ENCODE data around the gene VMAC. TPM values are rescaled to one million over a fixed set of nuclear protein-coding genes. Genes with fewer than 3 reads are reported as not detected.

Gene VMAC
- total RNA-seq, 1 donor from 2014 or later: 3.9 TPM

DNA sequence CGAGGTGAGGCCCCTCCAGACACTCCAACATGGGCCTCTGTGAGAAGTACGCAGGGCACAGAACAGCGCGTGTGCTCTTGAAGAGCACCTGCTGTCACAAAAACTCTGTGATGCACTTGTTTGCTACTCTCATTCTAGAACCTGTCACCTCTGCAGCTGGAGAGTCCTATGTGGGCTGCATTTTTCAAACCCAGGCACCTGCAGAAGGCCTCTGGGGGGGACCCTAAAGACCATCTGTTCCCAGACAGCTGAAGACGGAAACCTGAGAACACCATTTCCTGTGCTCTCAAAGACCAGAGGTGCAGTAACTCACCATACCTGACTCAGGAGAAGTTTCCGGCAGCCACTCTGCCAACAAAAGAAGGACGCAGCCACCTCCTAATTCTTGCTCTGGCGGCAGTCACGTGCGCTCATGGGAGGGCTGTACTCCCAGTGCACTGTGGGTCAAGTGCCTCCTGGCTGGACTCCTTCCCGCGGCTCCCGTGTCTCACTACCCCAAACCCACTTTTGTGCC, 45.2 kb downstream of the VMAC start:
- no peak overlapping the region for H3K27ac Mint-ChIP-seq (ENCODE audit: unreplicated experiment)
- H3K36me3 Mint-ChIP-seq (ENCODE audit: low read depth, unreplicated experiment): peaks cover 25% of the 10 kb centered on the region
- Histone ChIP-seq H3K9me3 (ENCODE audit: insufficient read depth, low read depth, low read length) (no peaks in the 10 kb centered on the region), H3K27ac (ENCODE audit: low read depth, low read length) (no peak overlapping the region), H2AFZ (ENCODE audit: low read depth, low read length) (no peak overlapping the region), H4K20me1 (ENCODE audit: insufficient read depth, low read length) (peaks cover 95% of the 10 kb centered on the region), H3K4me1 (ENCODE audit: insufficient read depth, low read length) (peaks cover 25% of the 10 kb centered on the region), H3K4me2 (ENCODE audit: low read length) (no peak overlapping the region), H3K79me2 (ENCODE audit: insufficient read depth, low read length) (peaks cover 91% of the 10 kb centered on the region), H3K27me3 (ENCODE audit: insufficient read depth, low read length) (no peaks in the 10 kb centered on the region), H3K4me3 (ENCODE audit: insufficient read depth, low read depth, low read length) (no peak overlapping the region), H3K9ac (ENCODE audit: low read length) (no peak overlapping the region), H3K36me3 (ENCODE audit: insufficient read depth, low read length) (peaks cover 10% of the 10 kb centered on the region)
- no peaks in the 10 kb centered on the region for H3K27me3 Mint-ChIP-seq (ENCODE audit: low read depth, unreplicated experiment)
- DNase-seq (ENCODE audit: low read depth): no peak
- FAIRE-seq: no peak
- no peak overlapping the region for H3K4me3 Mint-ChIP-seq (ENCODE audit: unreplicated experiment)
- H3K4me1 Mint-ChIP-seq (ENCODE audit: low read depth, unreplicated experiment): peaks cover 43% of the 10 kb centered on the region
- no peak for TF ChIP-seq EZH2 (IDR thresholded peaks at IDR 0.05; ENCODE audit: insufficient read depth, low read length)
- TF ChIP-seq, protein P1, sequence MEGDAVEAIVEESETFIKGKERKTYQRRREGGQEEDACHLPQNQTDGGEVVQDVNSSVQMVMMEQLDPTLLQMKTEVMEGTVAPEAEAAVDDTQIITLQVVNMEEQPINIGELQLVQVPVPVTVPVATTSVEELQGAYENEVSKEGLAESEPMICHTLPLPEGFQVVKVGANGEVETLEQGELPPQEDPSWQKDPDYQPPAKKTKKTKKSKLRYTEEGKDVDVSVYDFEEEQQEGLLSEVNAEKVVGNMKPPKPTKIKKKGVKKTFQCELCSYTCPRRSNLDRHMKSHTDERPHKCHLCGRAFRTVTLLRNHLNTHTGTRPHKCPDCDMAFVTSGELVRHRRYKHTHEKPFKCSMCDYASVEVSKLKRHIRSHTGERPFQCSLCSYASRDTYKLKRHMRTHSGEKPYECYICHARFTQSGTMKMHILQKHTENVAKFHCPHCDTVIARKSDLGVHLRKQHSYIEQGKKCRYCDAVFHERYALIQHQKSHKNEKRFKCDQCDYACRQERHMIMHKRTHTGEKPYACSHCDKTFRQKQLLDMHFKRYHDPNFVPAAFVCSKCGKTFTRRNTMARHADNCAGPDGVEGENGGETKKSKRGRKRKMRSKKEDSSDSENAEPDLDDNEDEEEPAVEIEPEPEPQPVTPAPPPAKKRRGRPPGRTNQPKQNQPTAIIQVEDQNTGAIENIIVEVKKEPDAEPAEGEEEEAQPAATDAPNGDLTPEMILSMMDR (IDR thresholded peaks at IDR 0.05; ENCODE audit: insufficient read depth, low read depth, low read length): no peak
- H3K9me3 Mint-ChIP-seq (ENCODE audit: unreplicated experiment): no peaks in the 10 kb centered on the region

DNA sequence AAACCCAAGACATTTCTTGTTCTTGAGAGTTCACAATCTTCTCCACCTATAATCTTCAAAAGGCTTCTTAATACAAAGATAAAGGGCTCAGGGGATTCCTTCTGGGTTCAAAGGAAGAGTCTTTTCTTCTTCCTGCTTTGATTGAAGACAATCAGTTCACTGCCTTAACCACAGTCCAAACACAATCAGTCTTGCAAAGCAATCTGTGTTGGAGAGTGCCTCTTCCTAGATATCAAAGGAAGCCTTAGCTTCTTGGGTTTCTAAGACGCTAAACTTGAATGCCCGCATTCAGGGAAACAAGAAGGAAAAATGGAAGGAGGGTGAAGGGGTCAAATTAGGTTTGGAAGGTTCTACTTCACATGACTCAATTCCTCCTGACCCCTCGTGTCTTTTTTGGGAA, 46.1 kb downstream of the VMAC start:
- H3K9ac ChIP-seq (ENCODE audit: low read length): no peak overlapping the region
- FAIRE-seq (no peak), DNase-seq (ENCODE audit: low read depth) (no peak)
- Mint-ChIP-seq H3K9me3 (ENCODE audit: unreplicated experiment) (no peaks in the 10 kb centered on the region), H3K4me3 (ENCODE audit: unreplicated experiment) (no peak overlapping the region), H3K36me3 (ENCODE audit: low read depth, unreplicated experiment) (peaks cover 26% of the 10 kb centered on the region), H3K4me1 (ENCODE audit: low read depth, unreplicated experiment) (peaks cover 42% of the 10 kb centered on the region), H3K27ac (ENCODE audit: unreplicated experiment) (no peak overlapping the region), H3K27me3 (ENCODE audit: low read depth, unreplicated experiment) (no peaks in the 10 kb centered on the region)
- no peak overlapping the region for H3K4me2 ChIP-seq (ENCODE audit: low read length)
- no peak overlapping the region for H3K27ac ChIP-seq (ENCODE audit: low read depth, low read length)
- H2AFZ ChIP-seq (ENCODE audit: low read depth, low read length): no peak overlapping the region
- H3K4me1 ChIP-seq (ENCODE audit: insufficient read depth, low read length): peaks cover 26% of the 10 kb centered on the region
- peaks cover 90% of the 10 kb centered on the region for H3K79me2 ChIP-seq (ENCODE audit: insufficient read depth, low read length)
- TF ChIP-seq, protein P1 (IDR thresholded peaks at IDR 0.05; ENCODE audit: insufficient read depth, low read depth, low read length): no peak
- TF ChIP-seq EZH2 (IDR thresholded peaks at IDR 0.05; ENCODE audit: insufficient read depth, low read length): no peak
- no peaks in the 10 kb centered on the region for H3K9me3 ChIP-seq (ENCODE audit: insufficient read depth, low read depth, low read length)
- peaks cover 94% of the 10 kb centered on the region for H4K20me1 ChIP-seq (ENCODE audit: insufficient read depth, low read length)
- no peak overlapping the region for H3K4me3 ChIP-seq (ENCODE audit: insufficient read depth, low read depth, low read length)
- H3K36me3 ChIP-seq (ENCODE audit: insufficient read depth, low read length): peaks cover 6% of the 10 kb centered on the region
- H3K27me3 ChIP-seq (ENCODE audit: insufficient read depth, low read length): no peaks in the 10 kb centered on the region

DNA sequence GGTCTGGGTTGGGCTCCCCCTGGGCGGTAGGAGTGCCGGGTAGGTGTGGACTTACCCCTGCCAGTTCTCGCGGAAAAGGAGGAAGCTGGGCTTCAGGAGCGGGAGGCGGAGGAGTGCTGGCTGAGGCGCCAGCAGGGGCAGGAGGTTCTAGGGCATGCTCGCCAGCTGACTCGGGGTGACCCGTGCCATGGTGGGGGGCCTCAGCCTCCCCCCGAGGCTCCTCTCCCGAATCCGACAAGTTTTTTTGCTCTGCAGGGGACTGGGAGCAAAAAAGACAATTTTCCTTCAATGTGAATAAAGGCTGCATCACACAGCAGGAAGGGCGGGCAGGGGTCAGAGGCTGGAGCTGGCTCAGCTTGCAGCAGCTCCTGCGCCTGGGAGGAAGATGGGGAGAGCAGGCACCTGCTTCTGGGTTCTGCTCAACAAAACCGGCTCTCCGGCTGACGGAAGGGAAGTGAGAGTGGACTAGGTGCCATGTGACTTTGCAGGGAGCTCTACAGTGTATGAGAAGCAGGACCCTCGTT, 46.7 kb downstream of the VMAC start:
- H3K4me2 ChIP-seq (ENCODE audit: low read length): no peak overlapping the region
- FAIRE-seq (no peak), DNase-seq (ENCODE audit: low read depth) (no peak)
- no peaks in the 10 kb centered on the region for H3K27me3 ChIP-seq (ENCODE audit: insufficient read depth, low read length)
- H3K79me2 ChIP-seq (ENCODE audit: insufficient read depth, low read length): peaks cover 90% of the 10 kb centered on the region
- Mint-ChIP-seq H3K4me3 (ENCODE audit: unreplicated experiment) (no peak overlapping the region), H3K27me3 (ENCODE audit: low read depth, unreplicated experiment) (no peaks in the 10 kb centered on the region), H3K27ac (ENCODE audit: unreplicated experiment) (no peak overlapping the region), H3K4me1 (ENCODE audit: low read depth, unreplicated experiment) (peaks cover 44% of the 10 kb centered on the region), H3K36me3 (ENCODE audit: low read depth, unreplicated experiment) (peaks cover 26% of the 10 kb centered on the region), H3K9me3 (ENCODE audit: unreplicated experiment) (no peaks in the 10 kb centered on the region)
- H3K36me3 ChIP-seq (ENCODE audit: insufficient read depth, low read length): peaks cover 6% of the 10 kb centered on the region
- no peaks in the 10 kb centered on the region for H3K9me3 ChIP-seq (ENCODE audit: insufficient read depth, low read depth, low read length)
- no peak overlapping the region for H3K27ac ChIP-seq (ENCODE audit: low read depth, low read length)
- H3K4me1 ChIP-seq (ENCODE audit: insufficient read depth, low read length): peaks cover 26% of the 10 kb centered on the region
- TF ChIP-seq EZH2 (IDR thresholded peaks at IDR 0.05; ENCODE audit: insufficient read depth, low read length): no peak
- TF ChIP-seq, protein P1 (IDR thresholded peaks at IDR 0.05; ENCODE audit: insufficient read depth, low read depth, low read length): no peak
- H4K20me1 ChIP-seq (ENCODE audit: insufficient read depth, low read length): peaks cover 94% of the 10 kb centered on the region
- H3K9ac ChIP-seq (ENCODE audit: low read length): no peak overlapping the region
- H2AFZ ChIP-seq (ENCODE audit: low read depth, low read length): no peak overlapping the region
- no peak overlapping the region for H3K4me3 ChIP-seq (ENCODE audit: insufficient read depth, low read depth, low read length)
